ENCODE measurements around the gene ARRB1. TPM values are rescaled to one million over a fixed set of nuclear protein-coding genes. Genes with fewer than 3 reads are reported as not detected.

The ARRB1 gene
- total RNA-seq, 1 donor from 2014 or later: 30.3 TPM

GRCh38 chr11:75264356-75264755, 87.1 kb downstream of the ARRB1 start:
- H3K9me3 ChIP-seq (ENCODE audit: control insufficient read depth in 3 of 3, low read length in 3 of 3): no peaks in the 10 kb centered on the region
- H3K36me3 ChIP-seq (ENCODE audit: control insufficient read depth in 3 of 3, insufficient read depth in 3 of 3, low read length in 3 of 3): peaks cover 0 to 8% (median 2%) of the 10 kb centered on the region in 3 donors
- H3K9ac ChIP-seq (ENCODE audit: low read depth in 1 of 3, low read length in 3 of 3): no peak overlapping the region
- H3K27ac ChIP-seq (ENCODE audit: low read depth, low read length): no peak overlapping the region
- H3K4me1 ChIP-seq (ENCODE audit: control insufficient read depth in 3 of 3, insufficient read depth in 3 of 3, low read length in 3 of 3): peaks cover 3 to 10% (median 8%) of the 10 kb centered on the region in 3 donors
- H3K27me3 ChIP-seq (ENCODE audit: control insufficient read depth in 3 of 3, insufficient read depth in 3 of 3, low read length in 3 of 3): peaks cover 0 to 4% (median 0%) of the 10 kb centered on the region in 3 donors
- H3K4me3 ChIP-seq (ENCODE audit: low read length in 3 of 3): no peak overlapping the region

- Histone ChIP-seq H3K4me1 (ENCODE audit: control insufficient read depth in 3 of 3, insufficient read depth in 3 of 3, low read length in 3 of 3) (peaks cover 3 to 10% (median 8%) of the 10 kb centered on the region in 3 donors), H3K4me3 (ENCODE audit: low read length in 3 of 3) (no peak overlapping the region), H3K9ac (ENCODE audit: low read depth in 1 of 3, low read length in 3 of 3) (no peak overlapping the region), H3K36me3 (ENCODE audit: control insufficient read depth in 3 of 3, insufficient read depth in 3 of 3, low read length in 3 of 3) (peaks cover 0 to 8% (median 1%) of the 10 kb centered on the region in 3 donors), H3K27me3 (ENCODE audit: control insufficient read depth in 3 of 3, insufficient read depth in 3 of 3, low read length in 3 of 3) (peaks cover 0 to 4% (median 0%) of the 10 kb centered on the region in 3 donors), H3K9me3 (ENCODE audit: control insufficient read depth in 3 of 3, low read length in 3 of 3) (no peaks in the 10 kb centered on the region), H3K27ac (ENCODE audit: low read depth, low read length) (no peak overlapping the region)
Measured at GRCh38 chr11:75263944-75264349, 87.5 kb downstream of the ARRB1 start.

- Histone ChIP-seq H3K36me3 (ENCODE audit: control insufficient read depth in 3 of 3, insufficient read depth in 3 of 3, low read length in 3 of 3) (peaks cover 0 to 5% (median 0%) of the 10 kb centered on the region in 3 donors), H3K9me3 (ENCODE audit: control insufficient read depth in 3 of 3, low read length in 3 of 3) (no peaks in the 10 kb centered on the region), H3K4me3 (ENCODE audit: low read length in 3 of 3) (no peak overlapping the region), H3K27me3 (ENCODE audit: control insufficient read depth in 3 of 3, insufficient read depth in 3 of 3, low read length in 3 of 3) (peaks cover 0 to 4% (median 0%) of the 10 kb centered on the region in 3 donors), H3K9ac (ENCODE audit: low read depth in 1 of 3, low read length in 3 of 3) (no peak overlapping the region), H3K4me1 (ENCODE audit: control insufficient read depth in 3 of 3, insufficient read depth in 3 of 3, low read length in 3 of 3) (peaks cover 3 to 10% (median 8%) of the 10 kb centered on the region in 3 donors), H3K27ac (ENCODE audit: low read depth, low read length) (no peak overlapping the region)
Measured at GRCh38 chr11:75262961-75263852, 88.3 kb downstream of the ARRB1 start.

GRCh38 chr11:75262436-75262835, 89.0 kb downstream of the ARRB1 start:
- Histone ChIP-seq H3K36me3 (ENCODE audit: control insufficient read depth in 3 of 3, insufficient read depth in 3 of 3, low read length in 3 of 3) (peaks cover 0 to 5% (median 0%) of the 10 kb centered on the region in 3 donors), H3K27me3 (ENCODE audit: control insufficient read depth in 3 of 3, insufficient read depth in 3 of 3, low read length in 3 of 3) (peaks cover 0 to 4% (median 0%) of the 10 kb centered on the region in 3 donors), H3K4me1 (ENCODE audit: control insufficient read depth in 3 of 3, insufficient read depth in 3 of 3, low read length in 3 of 3) (peaks cover 3 to 10% (median 8%) of the 10 kb centered on the region in 3 donors), H3K9me3 (ENCODE audit: control insufficient read depth in 3 of 3, low read length in 3 of 3) (no peaks in the 10 kb centered on the region), H3K4me3 (ENCODE audit: low read length in 3 of 3) (no peak overlapping the region), H3K9ac (ENCODE audit: low read depth in 1 of 3, low read length in 3 of 3) (no peak overlapping the region), H3K27ac (ENCODE audit: low read depth, low read length) (no peak overlapping the region)

- no peak overlapping the region for H3K9ac ChIP-seq (ENCODE audit: low read depth in 1 of 3, low read length in 3 of 3)
- H3K36me3 ChIP-seq (ENCODE audit: control insufficient read depth in 3 of 3, insufficient read depth in 3 of 3, low read length in 3 of 3): peaks cover 0 to 2% (median 0%) of the 10 kb centered on the region in 3 donors
- H3K9me3 ChIP-seq (ENCODE audit: control insufficient read depth in 3 of 3, low read length in 3 of 3): no peaks in the 10 kb centered on the region
- H3K27ac ChIP-seq (ENCODE audit: low read depth, low read length): no peak overlapping the region
- H3K27me3 ChIP-seq (ENCODE audit: control insufficient read depth in 3 of 3, insufficient read depth in 3 of 3, low read length in 3 of 3): peaks cover 0 to under 1% (median 0%) of the 10 kb centered on the region in 3 donors
- H3K4me3 ChIP-seq (ENCODE audit: low read length in 3 of 3): no peak overlapping the region
- peaks cover 3 to 10% (median 8%) of the 10 kb centered on the region in 3 donors for H3K4me1 ChIP-seq (ENCODE audit: control insufficient read depth in 3 of 3, insufficient read depth in 3 of 3, low read length in 3 of 3)
Measured at GRCh38 chr11:75261902-75262361, 89.5 kb downstream of the ARRB1 start.

GRCh38 chr11:75260396-75261170, 90.9 kb downstream of the ARRB1 start:
- Histone ChIP-seq H3K27ac (ENCODE audit: low read depth, low read length) (no peak overlapping the region), H3K9ac (ENCODE audit: low read depth in 1 of 3, low read length in 3 of 3) (no peak overlapping the region), H3K4me3 (ENCODE audit: low read length in 3 of 3) (no peak overlapping the region), H3K4me1 (ENCODE audit: control insufficient read depth in 3 of 3, insufficient read depth in 3 of 3, low read length in 3 of 3) (peaks cover 3 to 10% (median 8%) of the 10 kb centered on the region in 3 donors), H3K9me3 (ENCODE audit: control insufficient read depth in 3 of 3, low read length in 3 of 3) (no peaks in the 10 kb centered on the region), H3K27me3 (ENCODE audit: control insufficient read depth in 3 of 3, insufficient read depth in 3 of 3, low read length in 3 of 3) (no peaks in the 10 kb centered on the region), H3K36me3 (ENCODE audit: control insufficient read depth in 3 of 3, insufficient read depth in 3 of 3, low read length in 3 of 3) (no peaks in the 10 kb centered on the region)

GRCh38 chr11:75254326-75254725, 97.1 kb downstream of the ARRB1 start:
- Histone ChIP-seq H3K4me1 (ENCODE audit: control insufficient read depth in 3 of 3, insufficient read depth in 3 of 3, low read length in 3 of 3) (no peaks in the 10 kb centered on the region), H3K9ac (ENCODE audit: low read depth in 1 of 3, low read length in 3 of 3) (no peak overlapping the region), H3K27me3 (ENCODE audit: control insufficient read depth in 3 of 3, insufficient read depth in 3 of 3, low read length in 3 of 3) (peaks cover 0 to 4% (median 3%) of the 10 kb centered on the region in 3 donors), H3K27ac (ENCODE audit: low read depth, low read length) (no peak overlapping the region), H3K4me3 (ENCODE audit: low read length in 3 of 3) (no peak overlapping the region), H3K36me3 (ENCODE audit: control insufficient read depth in 3 of 3, insufficient read depth in 3 of 3, low read length in 3 of 3) (no peaks in the 10 kb centered on the region), H3K9me3 (ENCODE audit: control insufficient read depth in 3 of 3, low read length in 3 of 3) (peaks cover 0 to 12% (median 3%) of the 10 kb centered on the region in 3 donors)

- Histone ChIP-seq H3K36me3 (ENCODE audit: control insufficient read depth in 3 of 3, insufficient read depth in 3 of 3, low read length in 3 of 3) (no peaks in the 10 kb centered on the region), H3K27ac (ENCODE audit: low read depth, low read length) (no peak overlapping the region), H3K27me3 (ENCODE audit: control insufficient read depth in 3 of 3, insufficient read depth in 3 of 3, low read length in 3 of 3) (peaks cover 0 to 6% (median 4%) of the 10 kb centered on the region in 3 donors), H3K4me1 (ENCODE audit: control insufficient read depth in 3 of 3, insufficient read depth in 3 of 3, low read length in 3 of 3) (peaks cover 3 to 7% (median 4%) of the 10 kb centered on the region in 3 donors), H3K9me3 (ENCODE audit: control insufficient read depth in 3 of 3, low read length in 3 of 3) (peaks cover 0 to 12% (median 3%) of the 10 kb centered on the region in 3 donors), H3K4me3 (ENCODE audit: low read length in 3 of 3) (no peak overlapping the region), H3K9ac (ENCODE audit: low read depth in 1 of 3, low read length in 3 of 3) (no peak overlapping the region)
Measured at GRCh38 chr11:75249704-75250103, 101.8 kb downstream of the ARRB1 start.

GRCh38 chr11:75248924-75249256, 102.6 kb downstream of the ARRB1 start:
- Histone ChIP-seq H3K36me3 (ENCODE audit: control insufficient read depth in 3 of 3, insufficient read depth in 3 of 3, low read length in 3 of 3) (no peaks in the 10 kb centered on the region), H3K4me1 (ENCODE audit: control insufficient read depth in 3 of 3, insufficient read depth in 3 of 3, low read length in 3 of 3) (peaks cover 3 to 7% (median 4%) of the 10 kb centered on the region in 3 donors), H3K4me3 (ENCODE audit: low read length in 3 of 3) (no peak overlapping the region), H3K27me3 (ENCODE audit: control insufficient read depth in 3 of 3, insufficient read depth in 3 of 3, low read length in 3 of 3) (peaks cover 0 to 11% (median 4%) of the 10 kb centered on the region in 3 donors), H3K27ac (ENCODE audit: low read depth, low read length) (no peak overlapping the region), H3K9ac (ENCODE audit: low read depth in 1 of 3, low read length in 3 of 3) (no peak overlapping the region), H3K9me3 (ENCODE audit: control insufficient read depth in 3 of 3, low read length in 3 of 3) (peaks cover 0 to 12% (median 3%) of the 10 kb centered on the region in 3 donors)
